PFSK-1 (cell line): Measurements from ENCODE around the gene FRRS1L.

Experiments
- FOXP2 ChIP-seq: optimal IDR thresholded peaks from 2 replicates; pipeline ENCODE3; 2011; ENCODE audit warnings: borderline replicate concordance, control low read depth, inconsistent platforms; ENCODE audit not compliant: insufficient read depth; ENCODE audit errors: extremely low read length, extremely low read depth
- POLR2AphosphoS5 ChIP-seq: IDR thresholded peaks from 2 replicates; pipeline ENCODE4 v1.6.1; 2012; ENCODE audit warnings: low read depth, mild to moderate bottlenecking, control low read depth, low read length, moderate library complexity

DNA sequence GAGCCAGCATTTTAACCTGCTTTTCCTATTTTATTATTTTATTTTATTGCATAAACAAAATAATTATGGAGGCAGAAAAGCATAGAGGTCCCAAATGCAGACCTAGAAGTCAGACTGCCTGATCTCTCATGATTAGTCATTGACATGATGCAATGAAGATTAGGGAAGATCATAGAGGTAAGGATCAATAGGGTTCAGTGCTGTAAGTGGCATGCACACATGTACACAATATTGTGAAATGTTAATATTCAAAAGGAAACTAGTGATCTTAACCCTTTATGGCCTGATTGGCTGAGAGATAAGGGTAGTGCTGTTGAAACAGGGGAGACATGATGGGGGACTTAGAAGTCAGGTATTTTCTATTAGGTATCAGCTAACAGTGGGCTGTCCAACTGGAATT is 1.1 kb upstream of the FRRS1L start:
- TF ChIP-seq POLR2AphosphoS5 (no peak), FOXP2 (no peak)
